Omental fat pad (tissue), 4 donors: ENCODE data around the gene CNMD. TPM values are rescaled to one million over a fixed set of nuclear protein-coding genes. Genes with fewer than 3 reads are reported as not detected.

Experiments used
- ATAC-seq: fragments of 150-250 bp; one replicate; pipeline ENCODE4 v1.9.1; 2016; ENCODE audit warnings: mild to moderate bottlenecking, moderate library complexity; ENCODE audit not compliant: low FRiP score
- DNase-seq: peaks from one replicate; pipeline ENCODE4 v3.0.0-alpha.2; 2019; ENCODE audit warnings: low spot score
- total RNA-seq, 4 donors: library from RNA; depleted of rRNA; stranded (reverse); fragments of >200 nt; gene quantifications; one replicate each; pipeline ENCODE4 v1.1.0, GENCODE V29; 2016
- TF ChIP-seq, protein P1 (sequence below), 3 donors: fragments of 450-650 bp; IDR thresholded peaks; one replicate each; pipeline ENCODE4 v1.5.1; 2016 to 2017; ENCODE audit warnings: antibody characterized with exemption in 3 of 3, mild to moderate bottlenecking in 3 of 3, moderate library complexity in 2 of 3

Gene CNMD
- total RNA-seq: not detected

DNA sequence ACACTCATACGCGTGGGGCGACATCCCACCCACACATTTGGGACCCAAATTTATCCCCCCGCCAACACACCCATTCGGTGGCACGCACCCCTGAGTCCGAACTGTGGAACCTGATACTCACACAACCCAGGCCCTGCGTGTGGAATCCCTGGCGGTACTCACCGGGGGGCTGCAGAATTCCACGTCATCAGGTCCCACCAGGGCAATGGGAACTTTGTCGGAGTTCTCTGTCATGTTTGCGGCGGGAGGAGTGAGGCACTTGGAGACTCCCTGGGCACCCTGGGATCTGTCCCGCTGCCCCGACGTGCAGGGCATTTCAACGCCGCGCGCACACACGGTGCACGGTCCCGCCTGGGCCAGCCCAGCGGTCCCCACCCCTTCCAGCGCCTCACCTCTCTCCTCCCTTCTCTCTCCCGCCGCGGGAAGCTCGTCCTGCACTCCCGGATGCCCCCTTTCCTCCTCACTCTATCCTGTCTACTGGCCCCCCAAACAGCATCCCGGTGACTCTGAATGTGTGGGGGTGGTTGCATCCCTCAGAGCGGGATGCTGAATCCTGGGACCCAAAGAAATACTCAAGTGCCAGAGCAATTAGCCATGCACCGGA lies at the start of gene CNMD:
Gene CNMD, minus strand, starts transcription at position 353 of the 604 bp plus-strand sequence. Its CDS starts 119 bp downstream, at position 234.
- no peak for ATAC-seq
- TF ChIP-seq, protein P1, sequence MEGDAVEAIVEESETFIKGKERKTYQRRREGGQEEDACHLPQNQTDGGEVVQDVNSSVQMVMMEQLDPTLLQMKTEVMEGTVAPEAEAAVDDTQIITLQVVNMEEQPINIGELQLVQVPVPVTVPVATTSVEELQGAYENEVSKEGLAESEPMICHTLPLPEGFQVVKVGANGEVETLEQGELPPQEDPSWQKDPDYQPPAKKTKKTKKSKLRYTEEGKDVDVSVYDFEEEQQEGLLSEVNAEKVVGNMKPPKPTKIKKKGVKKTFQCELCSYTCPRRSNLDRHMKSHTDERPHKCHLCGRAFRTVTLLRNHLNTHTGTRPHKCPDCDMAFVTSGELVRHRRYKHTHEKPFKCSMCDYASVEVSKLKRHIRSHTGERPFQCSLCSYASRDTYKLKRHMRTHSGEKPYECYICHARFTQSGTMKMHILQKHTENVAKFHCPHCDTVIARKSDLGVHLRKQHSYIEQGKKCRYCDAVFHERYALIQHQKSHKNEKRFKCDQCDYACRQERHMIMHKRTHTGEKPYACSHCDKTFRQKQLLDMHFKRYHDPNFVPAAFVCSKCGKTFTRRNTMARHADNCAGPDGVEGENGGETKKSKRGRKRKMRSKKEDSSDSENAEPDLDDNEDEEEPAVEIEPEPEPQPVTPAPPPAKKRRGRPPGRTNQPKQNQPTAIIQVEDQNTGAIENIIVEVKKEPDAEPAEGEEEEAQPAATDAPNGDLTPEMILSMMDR (IDR thresholded peaks at IDR 0.05): no peak
- DNase-seq: no peak

DNA sequence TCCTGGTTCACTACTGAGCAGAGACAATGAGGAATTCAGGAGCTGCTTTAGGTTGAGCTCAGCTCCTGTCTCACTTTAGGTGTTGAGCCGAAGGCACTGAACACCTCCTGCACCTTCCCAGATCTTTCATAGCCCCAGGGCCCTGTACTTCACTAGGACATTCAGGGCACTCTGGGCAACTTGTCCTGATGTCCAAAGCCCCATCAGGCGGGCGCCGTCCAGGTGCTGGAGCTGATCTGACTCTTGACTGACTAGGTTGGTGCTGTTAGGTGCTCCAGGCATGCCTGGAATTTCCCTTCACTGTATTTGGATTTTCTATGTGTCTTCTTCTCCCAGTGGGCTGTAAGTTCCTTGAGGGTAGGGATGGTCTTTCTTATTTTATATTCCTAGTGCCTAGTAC lies 48.4 kb upstream of the CNMD start:
- TF ChIP-seq, protein P1 (IDR thresholded peaks at IDR 0.05): no peak
- ATAC-seq: no peak
- DNase-seq: no peak

DNA sequence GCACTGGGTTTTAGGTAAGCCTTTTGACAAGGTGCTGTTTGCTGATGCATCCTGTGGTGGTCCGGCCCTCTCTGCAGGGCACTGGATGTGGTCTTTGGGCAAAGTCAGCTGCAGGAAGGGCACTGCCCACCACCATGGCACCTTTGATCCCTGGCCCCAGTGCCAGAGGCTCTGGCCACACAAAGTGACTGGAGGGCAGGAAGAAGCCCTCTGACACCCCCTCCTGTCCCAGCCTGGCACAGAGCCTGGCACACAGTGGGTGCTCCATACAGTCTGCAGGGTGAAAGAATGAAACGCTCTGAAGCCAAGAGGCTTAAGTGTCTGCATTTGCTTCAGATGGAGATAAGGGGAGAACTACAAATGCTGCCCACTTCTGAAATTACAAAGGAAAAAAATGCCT lies 47.6 kb upstream of the CNMD start:
- TF ChIP-seq, protein P1 (IDR thresholded peaks at IDR 0.05): no peak
- ATAC-seq (no peak), DNase-seq (no peak)

DNA sequence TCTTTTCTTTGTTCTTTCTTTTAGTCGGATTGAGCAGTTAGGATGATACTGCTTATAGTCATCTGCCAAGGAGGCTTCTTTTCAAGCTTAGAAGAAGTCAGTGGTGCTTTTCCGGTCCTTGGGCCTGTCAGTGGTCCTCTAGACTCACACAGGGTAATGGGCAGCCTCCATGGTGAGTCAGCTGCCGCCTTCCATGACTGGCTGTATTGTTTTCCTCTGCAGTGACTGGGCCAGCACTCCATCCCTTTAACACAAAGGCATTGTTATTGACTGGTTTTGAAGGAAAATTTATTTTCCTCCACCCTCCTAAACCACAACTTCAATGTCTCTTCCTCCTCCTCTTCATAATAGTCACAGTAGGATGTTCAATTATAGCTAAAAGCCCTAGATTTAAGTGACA lies 47.1 kb upstream of the CNMD start:
- no peak for DNase-seq
- TF ChIP-seq, protein P1 (IDR thresholded peaks at IDR 0.05): no peak
- no peak for ATAC-seq

DNA sequence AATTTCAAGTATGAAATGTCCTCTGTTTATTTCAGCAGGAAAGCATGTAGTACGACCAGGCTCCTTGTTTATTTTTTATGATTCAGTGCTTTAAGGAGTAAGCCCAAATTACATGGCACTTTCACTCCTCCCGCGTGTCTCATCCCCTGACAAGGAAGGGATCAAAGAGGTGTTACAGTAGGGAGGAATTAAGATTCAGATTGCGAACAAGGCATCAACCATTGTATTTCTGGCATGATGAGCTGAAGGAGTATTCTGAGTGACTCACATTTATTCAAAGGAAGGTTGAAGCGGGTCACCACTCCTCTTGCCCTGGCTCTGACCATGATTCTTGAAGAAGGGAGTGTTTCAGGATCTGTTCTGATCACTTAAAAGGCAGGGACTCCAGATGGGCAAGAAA lies 46.1 kb upstream of the CNMD start:
- ATAC-seq (no peak), DNase-seq (no peak)

DNA sequence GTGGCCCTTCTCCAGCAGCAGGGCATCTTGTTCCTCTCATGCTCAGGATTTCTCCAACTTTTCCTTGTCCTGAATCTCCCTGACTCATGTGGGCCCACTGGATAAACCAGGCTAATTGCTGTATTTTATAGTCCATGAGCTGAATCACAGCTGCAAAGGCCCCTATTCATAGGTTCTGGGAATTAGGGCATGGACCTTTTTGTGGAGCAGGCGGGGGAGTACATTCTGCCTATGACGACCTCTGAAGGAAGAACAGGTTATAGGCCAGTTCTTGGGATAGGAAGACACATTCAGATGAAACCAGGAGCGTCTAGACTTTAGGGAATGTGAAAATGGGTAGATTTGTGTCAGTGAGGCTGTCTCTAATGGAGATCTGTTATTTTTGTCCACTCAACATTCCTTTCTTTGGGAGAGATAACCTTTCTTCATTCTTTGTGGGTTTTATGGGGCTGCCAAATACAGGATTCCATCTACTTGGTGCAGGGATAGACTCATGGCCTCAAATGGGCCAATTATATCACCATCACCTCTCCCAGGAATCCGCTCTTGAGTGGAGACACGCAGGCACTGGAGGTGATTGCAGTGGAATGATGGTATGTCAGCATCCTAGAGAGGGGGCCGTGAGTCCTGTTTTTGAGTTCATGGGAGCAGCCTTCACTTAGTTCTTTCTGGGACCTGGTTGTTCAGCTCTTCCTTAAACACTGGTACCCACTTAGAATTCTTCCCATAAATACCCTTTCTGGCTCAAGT lies 45.1 kb upstream of the CNMD start:
- ATAC-seq: no peak
- TF ChIP-seq, protein P1 (IDR thresholded peaks at IDR 0.05): no peak

More for the DNA sequence above, 46.1 kb upstream of the CNMD start:
- TF ChIP-seq, protein P1 (IDR thresholded peaks at IDR 0.05): no peak

DNA sequence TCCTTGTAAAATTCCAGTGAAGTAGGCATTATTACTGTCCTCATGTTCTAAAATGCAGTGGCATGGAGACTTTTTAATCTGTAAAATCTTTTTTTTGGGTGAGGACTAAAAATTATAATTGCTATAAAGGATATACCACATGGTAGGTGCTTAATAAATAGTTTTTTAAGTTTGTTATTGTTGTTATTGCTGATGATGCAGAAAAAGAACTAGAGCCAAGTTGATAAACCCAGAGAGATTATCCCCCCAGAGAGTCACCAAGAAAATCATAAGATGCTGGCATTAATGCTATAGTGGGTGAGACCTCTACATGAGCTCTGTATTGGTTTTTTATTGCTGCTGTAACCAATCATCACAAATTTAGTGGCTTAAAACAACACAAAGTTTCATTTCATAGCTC lies 44.3 kb upstream of the CNMD start:
- TF ChIP-seq, protein P1 (IDR thresholded peaks at IDR 0.05): no peak
- ATAC-seq (no peak), DNase-seq (no peak)

More for the DNA sequence above, 45.1 kb upstream of the CNMD start:
- no peak for DNase-seq
